HG03025 (cell line): ENCODE results near the gene EPHA2.

ENCODE experiments used
- ATAC-seq: cut with Tn5 transposase; IDR thresholded peaks from one replicate; pipeline ENCODE4 v1.9.1; 2021; ENCODE audit warnings: mild to moderate bottlenecking, moderate library complexity; ENCODE audit not compliant: unreplicated experiment, low FRiP score

The EPHA2 gene

GRCh38 chr1:16078925-16079656 is 76.8 kb downstream of the EPHA2 start:
- ATAC-seq = no peak

GRCh38 chr1:16077406-16078245 is 78.2 kb downstream of the EPHA2 start:
- no peak for ATAC-seq

- ATAC-seq = no peak
Measured at GRCh38 chr1:16076865-16077238, 79.0 kb downstream of the EPHA2 start.

GRCh38 chr1:16076031-16076864 is 79.6 kb downstream of the EPHA2 start:
- ATAC-seq = no peak

- no peak for ATAC-seq
Measured at GRCh38 chr1:16075337-16076030, 80.4 kb downstream of the EPHA2 start.
